ENCODE data around the gene FKBP10.

The FKBP10 gene

GRCh38 chr17:41863074-41863848 is 50.5 kb downstream of the FKBP10 start:
- peak overlapping the region; percentile 94 for H3K4me3 ChIP-seq (ENCODE audit: low read length)
- no peak for TF ChIP-seq ZNF274 (IDR thresholded peaks at IDR 0.05; ENCODE audit: low read depth, low read length)

DNA sequence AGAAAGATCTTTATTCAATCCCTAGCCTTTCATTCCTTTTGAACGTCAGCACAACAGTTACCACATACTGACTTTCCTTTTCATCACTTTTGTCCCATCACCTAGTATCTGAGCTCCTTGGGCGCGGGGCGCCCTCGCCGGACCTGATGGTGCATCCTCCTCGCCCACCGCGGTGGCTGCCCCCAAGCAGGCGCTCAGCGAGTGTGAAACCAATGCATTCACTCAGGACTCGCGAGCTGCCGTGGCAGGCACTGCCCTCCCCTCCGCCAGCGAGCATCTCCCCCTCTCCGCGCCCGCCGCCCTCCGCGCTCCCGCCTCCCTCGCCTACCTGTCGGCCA is 51.7 kb downstream of the FKBP10 start:
- no peak for TF ChIP-seq ZNF274 (IDR thresholded peaks at IDR 0.05; ENCODE audit: low read depth, low read length)
- peak overlapping the region; percentile 94 for H3K4me3 ChIP-seq (ENCODE audit: low read length)

- no peak for TF ChIP-seq ZNF274 (IDR thresholded peaks at IDR 0.05; ENCODE audit: low read depth, low read length)
- peak within 1 kb of the TSS; percentile 94 for H3K4me3 ChIP-seq (ENCODE audit: low read length)
These were observed 52.2 kb downstream of the FKBP10 start, which contains the start of gene KLHL11 for GRCh38 chr17:41864836-41865595. Gene KLHL11, minus strand, starts transcription at chr17:41865423. Its CDS starts 53 bp downstream, at chr17:41865370.

DNA sequence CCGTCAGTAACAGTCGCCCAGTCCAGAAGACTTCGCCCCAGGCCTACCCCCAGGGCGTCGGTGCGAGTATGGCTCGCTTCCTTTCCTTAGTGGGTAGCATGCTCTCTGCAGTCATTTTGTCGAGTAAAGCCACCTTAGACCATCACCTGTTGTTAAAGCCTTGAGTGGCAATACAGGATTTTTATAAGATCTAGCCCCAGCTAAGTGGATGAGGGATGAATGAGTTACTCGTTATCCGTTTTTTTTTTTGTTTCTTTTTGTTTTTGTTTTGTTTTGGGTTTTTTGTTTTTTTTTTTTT is 52.7 kb downstream of the FKBP10 start:
- H3K4me3 ChIP-seq (ENCODE audit: low read length): peak overlapping the region; percentile 52; the same call in 1 of the 2 replicates
- TF ChIP-seq ZNF274 (IDR thresholded peaks at IDR 0.05; ENCODE audit: low read depth, low read length): no peak

DNA sequence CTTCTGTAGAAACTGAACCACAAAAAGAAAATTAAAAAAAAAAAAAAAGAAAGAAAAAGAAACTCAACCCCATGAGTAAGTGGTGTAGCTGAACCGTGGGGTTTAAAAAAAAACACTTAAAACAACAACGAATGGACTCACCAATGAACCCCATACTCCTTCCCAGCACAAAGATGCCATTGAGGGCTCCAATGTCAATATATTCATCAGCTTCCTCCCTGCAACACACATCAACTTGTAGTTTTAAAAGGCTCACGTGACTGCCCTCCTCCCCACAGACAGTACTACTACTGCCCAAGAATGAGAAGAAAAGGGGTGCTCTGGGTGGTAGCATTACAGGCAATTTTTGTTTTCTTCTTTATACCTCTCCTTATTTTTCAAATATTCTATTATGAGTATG is 55.8 kb downstream of the FKBP10 start:
- no peak for TF ChIP-seq ZNF274 (IDR thresholded peaks at IDR 0.05; ENCODE audit: low read depth, low read length)
- H3K4me3 ChIP-seq (ENCODE audit: low read length): no peak overlapping the region

- H3K4me3 ChIP-seq (ENCODE audit: low read length): no peak overlapping the region
- TF ChIP-seq ZNF274 (IDR thresholded peaks at IDR 0.05; ENCODE audit: low read depth, low read length): no peak
These were observed 56.6 kb downstream of the FKBP10 start for GRCh38 chr17:41869426-41869825.

DNA sequence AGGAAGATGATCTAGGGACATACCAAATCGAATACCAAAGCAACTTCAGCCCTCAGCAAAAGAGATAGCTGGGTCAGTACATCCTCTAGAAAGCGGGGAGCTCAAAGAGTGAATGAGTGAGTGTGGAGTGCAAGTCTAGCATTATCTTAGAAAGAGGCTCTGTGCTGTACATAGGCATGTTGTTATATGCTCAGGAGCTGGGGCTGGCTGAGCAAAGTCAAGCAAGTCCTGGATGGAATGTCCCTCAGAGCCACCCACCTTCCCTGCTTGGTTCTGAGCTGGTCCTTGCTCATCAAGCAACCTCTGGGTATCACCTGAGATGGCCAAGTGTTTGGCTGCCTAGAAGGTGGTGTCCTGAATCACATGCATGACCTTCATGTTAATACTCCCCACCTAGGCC is 57.3 kb downstream of the FKBP10 start:
- no peak overlapping the region for H3K4me3 ChIP-seq (ENCODE audit: low read length)
- TF ChIP-seq ZNF274 (IDR thresholded peaks at IDR 0.05; ENCODE audit: low read depth, low read length): no peak

GRCh38 chr17:41870627-41871026 is 57.8 kb downstream of the FKBP10 start:
- TF ChIP-seq ZNF274 (IDR thresholded peaks at IDR 0.05; ENCODE audit: low read depth, low read length): no peak
- H3K4me3 ChIP-seq (ENCODE audit: low read length): no peak overlapping the region

DNA sequence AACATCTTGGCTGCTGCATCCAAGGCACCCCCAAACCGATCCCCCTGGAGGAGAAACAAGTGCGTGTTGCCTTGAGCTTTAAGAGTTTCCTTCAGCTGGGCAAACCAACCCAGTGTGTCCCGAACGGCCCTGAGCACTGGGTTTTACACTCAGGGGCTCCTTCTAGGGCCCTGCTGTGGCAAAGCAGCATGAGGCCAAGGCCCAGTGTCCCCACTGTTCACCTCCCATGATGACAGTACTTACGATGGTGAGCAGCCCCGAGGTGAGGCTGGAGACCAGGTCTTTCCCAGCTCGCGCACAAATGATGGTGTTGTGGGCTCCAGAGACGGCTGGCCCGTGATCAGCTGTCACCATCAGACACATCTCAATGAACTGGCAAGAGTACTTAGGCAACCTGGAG is 59.0 kb downstream of the FKBP10 start:
- no peak for TF ChIP-seq ZNF274 (IDR thresholded peaks at IDR 0.05; ENCODE audit: low read depth, low read length)
- no peak overlapping the region for H3K4me3 ChIP-seq (ENCODE audit: low read length)

All from GM08714 (cell line).